ENCODE measurements around the gene PLXDC2. TPM values are rescaled to one million over a fixed set of nuclear protein-coding genes. Genes with fewer than 3 reads are reported as not detected.

The PLXDC2 gene
- total and polyA plus RNA-seq, 2 donors (not counting 1 experiment from before 2014, with no cell fraction given), result 0.07 TPM

DNA sequence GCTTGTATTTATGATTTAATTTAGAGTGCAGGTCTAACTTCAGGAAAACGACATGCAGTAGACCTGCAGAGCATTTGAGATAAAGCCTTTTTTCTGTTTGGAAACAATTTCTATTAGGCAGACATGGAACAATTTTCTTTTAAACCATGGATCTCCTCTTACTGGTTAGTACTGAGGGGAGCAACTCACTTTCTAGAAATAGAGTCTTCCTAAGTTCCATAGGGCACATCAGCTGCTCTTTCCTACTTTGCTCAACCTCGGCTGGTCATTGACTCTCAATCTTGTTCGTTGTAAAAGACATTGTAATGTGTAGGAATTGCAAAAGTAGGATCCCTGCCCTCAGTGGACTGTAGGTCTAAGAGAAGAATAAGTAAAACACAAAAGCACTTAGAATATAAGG, 58.0 kb downstream of the PLXDC2 start:
- H3K4me3 Mint-ChIP-seq, result no peak overlapping the region
- Histone ChIP-seq H3K27me3 (replicated peaks in 1 of 4; ENCODE audit: control extremely low read depth in 1 of 4, control insufficient read depth in 3 of 4, insufficient read depth in 4 of 4, low read length in 3 of 4) (no peaks in the 10 kb centered on the region), H3K27ac (ENCODE audit: low read length in 2 of 2) (no peak overlapping the region), H3K79me2 (ENCODE audit: control insufficient read depth, insufficient read depth, low read length) (no peaks in the 10 kb centered on the region), H3K36me3 (replicated peaks in 1 of 2; ENCODE audit: control extremely low read depth in 1 of 2, control insufficient read depth in 1 of 2, extremely low read depth in 1 of 2, insufficient read depth in 2 of 2, low read length in 1 of 2) (no peaks in the 10 kb centered on the region), H3K9me3 (ENCODE audit: control extremely low read depth in 1 of 3, control insufficient read depth in 2 of 3, insufficient read depth in 1 of 3, low read length in 2 of 3) (peaks cover 0 to 3% (median 0%) of the 10 kb centered on the region in 3 donors), H3K4me1 (ENCODE audit: control insufficient read depth in 2 of 2, insufficient read depth in 2 of 2, low read length in 2 of 2) (no peaks in the 10 kb centered on the region), H3K9ac (ENCODE audit: low read length) (no peak overlapping the region), H2AFZ (ENCODE audit: insufficient read depth, low read depth, low read length, poor library complexity, severe bottlenecking) (no peak overlapping the region), H4K20me1 (ENCODE audit: control insufficient read depth, insufficient read depth, low read length, poor library complexity, severe bottlenecking) (no peaks in the 10 kb centered on the region), H3K4me2 (replicated peaks; ENCODE audit: low read depth, low read length, poor library complexity, severe bottlenecking) (no peak overlapping the region), H3K4me3 (ENCODE audit: control extremely low read depth in 1 of 5, extremely low read depth in 1 of 5, insufficient read depth in 1 of 5, low read depth in 2 of 5, low read length in 4 of 5) (no peak overlapping the region)
- ATAC-seq (ENCODE audit: low read depth) (no peak), DNase-seq (no peak)
- intact Hi-C loops (cut with micrococcal nuclease), result no loop called here
- no peak for TF ChIP-seq EZH2 (IDR thresholded peaks at IDR 0.05; ENCODE audit: borderline replicate concordance, insufficient read depth, low read depth, low read length, poor library complexity, severe bottlenecking)
- TF ChIP-seq CTCF (IDR thresholded peaks at IDR 0.05), result no peak
- H3K27ac Mint-ChIP-seq, result no peak overlapping the region
- H3K27me3 Mint-ChIP-seq, result no peaks in the 10 kb centered on the region
- H3K4me1 Mint-ChIP-seq, result no peaks in the 10 kb centered on the region
- POLR2A ChIA-PET, result no interaction called here
- CTCF ChIA-PET, result no interaction called here
- peaks cover 8% of the 10 kb centered on the region for H3K9me3 Mint-ChIP-seq (ENCODE audit: insufficient read depth)
- no CpG with 5 or more reads among the region's 3 CpGs for WGBS (ENCODE audit: insufficient coverage)

DNA sequence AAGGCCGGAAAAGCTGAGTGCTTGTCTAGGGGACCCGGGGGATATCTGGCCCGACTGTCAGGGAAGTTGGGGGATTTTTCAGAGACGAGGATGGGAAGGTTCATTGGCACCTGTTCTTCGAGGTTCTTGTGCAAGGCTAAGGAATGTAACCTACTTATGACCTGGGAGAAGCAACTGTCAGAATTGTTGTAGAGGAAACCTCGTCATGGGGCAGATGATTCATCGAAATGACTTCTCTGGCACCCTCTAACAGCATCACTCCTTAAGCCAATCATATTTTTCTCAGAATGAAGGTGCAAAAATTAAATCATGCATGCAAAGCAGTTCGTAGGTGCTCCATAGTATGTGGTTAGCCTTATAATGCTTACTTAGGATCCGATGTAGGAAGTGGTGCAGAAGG, 58.6 kb downstream of the PLXDC2 start:
- Mint-ChIP-seq H3K4me1 (no peaks in the 10 kb centered on the region), H3K9me3 (ENCODE audit: insufficient read depth) (peaks cover 9% of the 10 kb centered on the region), H3K27me3 (no peaks in the 10 kb centered on the region), H3K27ac (no peak overlapping the region), H3K4me3 (no peak overlapping the region)
- 97% methylated on average over 5 of the region's 9 CpGs for WGBS (ENCODE audit: insufficient coverage)
- intact Hi-C loops (cut with micrococcal nuclease), result no loop called here
- CTCF ChIA-PET, result no interaction called here
- H2AFZ ChIP-seq (ENCODE audit: insufficient read depth, low read depth, low read length, poor library complexity, severe bottlenecking), result no peak overlapping the region
- H4K20me1 ChIP-seq (ENCODE audit: control insufficient read depth, insufficient read depth, low read length, poor library complexity, severe bottlenecking), result no peaks in the 10 kb centered on the region
- no peak overlapping the region for H3K4me2 ChIP-seq (replicated peaks; ENCODE audit: low read depth, low read length, poor library complexity, severe bottlenecking)
- no peaks in the 10 kb centered on the region for H3K79me2 ChIP-seq (ENCODE audit: control insufficient read depth, insufficient read depth, low read length)
- POLR2A ChIA-PET, result no interaction called here
- H3K27me3 ChIP-seq (replicated peaks in 1 of 4; ENCODE audit: control extremely low read depth in 1 of 4, control insufficient read depth in 3 of 4, insufficient read depth in 4 of 4, low read length in 3 of 4), result no peaks in the 10 kb centered on the region
- no peaks in the 10 kb centered on the region for H3K4me1 ChIP-seq (ENCODE audit: control insufficient read depth in 2 of 2, insufficient read depth in 2 of 2, low read length in 2 of 2)
- H3K9ac ChIP-seq (ENCODE audit: low read length), result no peak overlapping the region
- H3K36me3 ChIP-seq (replicated peaks in 1 of 2; ENCODE audit: control extremely low read depth in 1 of 2, control insufficient read depth in 1 of 2, extremely low read depth in 1 of 2, insufficient read depth in 2 of 2, low read length in 1 of 2), result no peaks in the 10 kb centered on the region
- ATAC-seq (ENCODE audit: low read depth), result no peak
- TF ChIP-seq EZH2 (IDR thresholded peaks at IDR 0.05; ENCODE audit: borderline replicate concordance, insufficient read depth, low read depth, low read length, poor library complexity, severe bottlenecking), result no peak
- TF ChIP-seq CTCF (IDR thresholded peaks at IDR 0.05), result no peak
- no peak overlapping the region for H3K27ac ChIP-seq (ENCODE audit: low read length in 2 of 2)
- H3K4me3 ChIP-seq (ENCODE audit: control extremely low read depth in 1 of 5, extremely low read depth in 1 of 5, insufficient read depth in 1 of 5, low read depth in 2 of 5, low read length in 4 of 5), result no peak overlapping the region
- no peak for DNase-seq
- peaks cover 0 to 3% (median 0%) of the 10 kb centered on the region in 3 donors for H3K9me3 ChIP-seq (ENCODE audit: control extremely low read depth in 1 of 3, control insufficient read depth in 2 of 3, insufficient read depth in 1 of 3, low read length in 2 of 3)

Measured in B cell (primary cell).